ENCODE results near the gene NDFIP1.
A peak's percentile ranks its signal among the peaks of the same experiment; 100 is the strongest.
"Not testable (repeated sequence)": the region's sequence is repeated elsewhere in the genome, so short reads cannot be mapped to it uniquely, and the experiment has no call there.

The NDFIP1 gene

DNA sequence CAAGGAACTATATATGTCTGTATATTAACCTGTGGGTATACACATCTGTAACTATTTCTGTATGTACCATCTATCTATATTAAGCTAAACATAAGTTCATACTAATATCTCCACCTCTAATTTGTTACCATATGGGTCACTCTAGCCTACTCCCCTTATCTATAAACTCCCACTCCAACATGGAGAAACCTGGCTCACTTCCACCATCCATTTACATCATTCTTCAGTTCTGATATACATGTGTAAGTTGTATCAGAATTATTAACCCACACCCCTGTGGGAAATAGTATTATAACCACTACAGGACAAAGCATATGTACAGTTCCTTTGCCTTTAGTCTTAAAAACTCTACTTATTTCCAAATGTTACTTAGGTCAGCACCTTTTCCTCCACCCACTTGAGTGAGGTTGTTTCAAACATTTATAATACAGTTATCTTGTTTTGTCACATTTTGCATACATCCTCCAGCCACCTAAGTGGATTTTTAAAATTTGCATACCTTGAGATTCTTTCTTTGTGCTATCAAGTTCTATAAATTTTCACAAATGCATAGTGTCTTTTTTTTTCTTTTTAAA, 10.6 kb downstream of the NDFIP1 start:
- DNase-seq: no peak

DNA sequence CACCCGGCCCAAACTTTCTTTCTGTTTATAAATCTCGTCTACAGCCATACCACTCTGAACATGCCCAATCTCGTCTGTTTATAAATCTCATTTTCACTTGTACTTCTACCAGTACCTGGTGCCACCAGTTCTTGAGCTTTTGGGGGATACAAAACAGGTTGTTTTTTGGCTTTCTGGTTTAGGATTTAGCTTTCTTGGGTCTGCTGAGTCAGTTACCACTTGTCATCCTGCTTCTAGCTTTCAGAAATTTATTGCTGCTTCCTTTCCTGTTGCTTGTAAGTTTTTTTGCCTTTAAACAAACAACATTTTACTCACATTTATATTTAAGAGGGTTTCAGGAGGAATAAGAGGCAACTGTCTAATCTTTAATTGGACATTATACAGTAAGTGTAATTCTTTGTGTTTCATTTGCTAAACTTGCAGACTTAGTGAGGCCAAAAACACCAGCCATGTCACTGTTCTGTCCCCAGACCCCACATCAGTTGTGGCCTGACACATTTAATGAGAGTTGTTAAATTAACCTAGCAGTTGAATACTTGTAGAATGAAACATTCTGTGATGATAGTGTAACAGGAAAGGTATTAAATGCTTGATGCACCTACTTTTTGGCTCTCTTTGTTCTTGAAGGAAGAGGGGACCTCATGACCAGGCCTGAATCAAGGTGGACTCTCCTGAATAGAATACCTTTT, 11.8 kb downstream of the NDFIP1 start:
- no peak for DNase-seq

DNA sequence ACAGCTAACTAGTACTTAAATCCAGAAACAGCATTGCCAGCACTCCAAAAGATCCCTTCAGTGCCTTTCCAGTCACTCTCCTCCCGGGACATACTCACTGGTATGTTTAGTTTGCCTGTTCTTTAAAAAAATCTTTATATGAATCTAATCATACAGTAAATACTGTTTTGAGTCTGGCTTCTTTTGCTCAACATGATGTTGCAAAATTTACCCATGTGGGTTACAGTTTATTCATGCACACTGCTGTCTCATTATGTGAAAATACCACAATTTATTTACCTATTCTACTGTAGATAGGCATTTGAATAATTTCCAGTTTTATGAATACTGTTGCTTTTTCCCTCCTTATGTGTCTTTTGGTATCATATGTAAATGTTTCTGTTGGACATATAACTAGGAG, 13.5 kb downstream of the NDFIP1 start:
- DNase-seq: no peak

DNA sequence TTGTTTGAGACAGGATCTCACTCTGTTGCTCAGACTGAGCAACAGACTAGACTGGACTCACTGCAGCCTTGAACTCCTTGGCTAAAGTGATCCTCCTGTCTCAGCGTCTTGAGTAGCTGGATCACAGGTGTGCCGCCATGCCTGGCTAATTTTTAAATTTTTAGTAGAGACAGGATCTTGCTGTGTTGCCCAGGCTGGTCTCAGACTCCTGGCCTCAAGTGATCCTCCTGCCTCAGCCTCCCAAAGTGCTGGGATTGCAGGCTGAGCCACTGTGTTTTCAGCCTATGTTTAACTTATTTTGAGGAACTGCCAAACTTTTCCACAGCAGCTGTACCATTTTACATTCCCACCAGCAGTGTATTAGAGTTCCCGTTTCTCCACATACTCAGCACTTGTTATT, 16.8 kb downstream of the NDFIP1 start:
- no peak for DNase-seq

DNA sequence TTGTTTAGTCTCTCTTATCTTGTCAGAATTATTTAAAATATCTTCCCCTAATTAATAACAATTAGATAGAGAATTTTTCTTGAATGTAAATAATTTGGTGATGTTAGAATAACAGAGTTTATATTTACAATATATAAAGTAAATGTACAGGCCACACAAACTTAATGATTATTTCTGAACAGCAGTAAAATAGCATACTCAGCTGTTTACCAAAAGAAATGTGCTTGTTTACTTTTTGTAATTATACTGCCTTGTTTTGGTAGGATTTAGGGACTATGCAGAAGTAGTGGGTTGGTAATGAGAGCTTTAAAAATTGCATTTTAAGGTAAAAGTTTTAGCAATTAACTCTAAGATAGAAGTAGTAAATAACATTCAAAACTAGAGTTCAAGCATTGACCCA, 17.4 kb downstream of the NDFIP1 start:
- DNase-seq: no peak

DNA sequence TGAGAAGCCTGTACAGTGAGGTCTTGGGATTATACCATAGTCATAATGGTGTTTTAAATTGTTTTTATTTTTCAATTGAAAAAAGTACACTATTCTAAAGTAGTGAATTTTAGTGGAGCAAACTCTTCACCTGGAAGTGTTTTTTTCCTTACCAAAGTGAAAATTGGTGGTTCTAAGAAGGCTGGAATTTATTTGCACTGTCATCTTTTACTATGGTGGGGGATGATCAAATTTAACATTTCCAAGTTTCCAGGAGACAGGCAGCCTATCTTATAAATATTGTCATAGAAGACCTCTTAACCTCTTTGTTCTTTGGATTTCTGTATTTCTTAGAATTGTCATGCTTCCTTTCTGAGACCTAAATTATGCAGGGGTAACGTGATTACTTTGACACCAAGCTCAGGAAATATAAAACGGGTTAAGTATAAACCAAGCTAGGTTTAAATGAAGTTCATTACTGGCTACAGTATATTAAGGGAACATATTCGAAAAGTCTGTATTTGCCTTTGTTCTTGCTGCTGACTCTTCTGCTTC, 20.2 kb downstream of the NDFIP1 start:
- DNase-seq: no peak

DNA sequence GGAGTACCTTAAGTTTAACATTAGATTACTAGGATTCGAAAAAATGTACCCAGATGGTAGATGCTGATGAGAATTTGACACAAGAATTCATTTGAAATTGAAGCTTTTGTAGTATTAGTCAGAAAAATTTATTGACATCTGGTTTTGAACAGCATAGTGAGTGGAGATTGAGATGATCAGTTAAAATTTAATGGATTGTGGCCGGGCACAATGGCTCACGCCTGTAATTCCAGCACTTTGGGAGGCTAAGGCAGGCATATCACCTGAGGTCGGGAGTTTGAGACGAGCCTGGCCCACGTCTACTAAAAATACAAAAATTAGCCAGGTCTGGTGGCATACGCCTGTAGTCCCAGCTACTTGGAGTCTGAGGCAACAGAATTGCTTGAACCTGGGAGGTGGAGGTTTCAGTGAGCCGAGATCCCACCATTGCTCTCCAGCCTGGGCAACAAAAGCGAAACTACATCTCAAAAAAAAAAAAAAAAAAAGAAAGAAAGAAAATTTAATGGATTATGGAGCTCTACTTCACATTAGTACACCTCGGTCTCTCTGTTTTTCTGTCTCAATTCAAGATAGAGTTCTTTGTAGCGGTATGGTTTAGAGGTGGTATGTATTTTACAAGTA, 21.0 kb downstream of the NDFIP1 start:
- DNase-seq: no peak

DNA sequence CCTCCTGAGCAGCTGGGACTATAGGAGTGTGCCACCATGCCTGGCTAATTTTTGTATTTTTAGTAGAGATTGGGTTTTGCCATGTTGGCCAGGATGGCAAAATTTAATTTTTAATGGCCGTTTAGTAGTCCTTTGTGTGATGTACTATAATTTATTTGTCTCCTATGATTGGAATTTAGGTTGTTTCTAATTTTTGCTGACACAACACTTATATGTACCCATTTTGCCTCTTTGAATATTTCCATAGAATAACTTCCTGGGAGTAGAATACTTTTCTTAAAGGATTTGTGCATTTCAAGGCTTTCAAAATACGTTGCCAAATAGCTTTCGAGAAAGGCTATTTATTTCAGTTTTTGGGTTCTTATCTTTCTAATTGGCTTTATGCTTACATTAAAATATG, 22.8 kb downstream of the NDFIP1 start:
- DNase-seq: no peak

DNA sequence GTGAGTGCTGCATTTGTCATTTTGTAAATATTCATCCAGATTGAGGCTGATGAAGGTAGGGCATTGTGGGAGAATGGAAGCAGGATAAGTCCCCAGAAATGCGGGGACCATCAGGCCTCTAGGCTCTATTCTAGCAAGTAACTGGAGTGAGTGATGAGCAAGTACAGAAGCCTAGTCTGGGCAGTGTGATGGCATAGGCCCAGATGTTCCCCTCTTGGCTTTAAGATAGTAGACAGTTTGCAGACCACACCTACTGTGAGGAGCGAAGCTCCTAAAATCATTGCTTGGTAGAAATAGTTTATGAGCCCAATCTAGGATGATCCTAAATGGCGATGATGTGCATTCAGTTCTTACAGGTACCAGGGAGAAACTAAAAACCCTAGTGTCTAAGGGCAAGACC, 24.3 kb downstream of the NDFIP1 start:
- DNase-seq: no peak

DNA sequence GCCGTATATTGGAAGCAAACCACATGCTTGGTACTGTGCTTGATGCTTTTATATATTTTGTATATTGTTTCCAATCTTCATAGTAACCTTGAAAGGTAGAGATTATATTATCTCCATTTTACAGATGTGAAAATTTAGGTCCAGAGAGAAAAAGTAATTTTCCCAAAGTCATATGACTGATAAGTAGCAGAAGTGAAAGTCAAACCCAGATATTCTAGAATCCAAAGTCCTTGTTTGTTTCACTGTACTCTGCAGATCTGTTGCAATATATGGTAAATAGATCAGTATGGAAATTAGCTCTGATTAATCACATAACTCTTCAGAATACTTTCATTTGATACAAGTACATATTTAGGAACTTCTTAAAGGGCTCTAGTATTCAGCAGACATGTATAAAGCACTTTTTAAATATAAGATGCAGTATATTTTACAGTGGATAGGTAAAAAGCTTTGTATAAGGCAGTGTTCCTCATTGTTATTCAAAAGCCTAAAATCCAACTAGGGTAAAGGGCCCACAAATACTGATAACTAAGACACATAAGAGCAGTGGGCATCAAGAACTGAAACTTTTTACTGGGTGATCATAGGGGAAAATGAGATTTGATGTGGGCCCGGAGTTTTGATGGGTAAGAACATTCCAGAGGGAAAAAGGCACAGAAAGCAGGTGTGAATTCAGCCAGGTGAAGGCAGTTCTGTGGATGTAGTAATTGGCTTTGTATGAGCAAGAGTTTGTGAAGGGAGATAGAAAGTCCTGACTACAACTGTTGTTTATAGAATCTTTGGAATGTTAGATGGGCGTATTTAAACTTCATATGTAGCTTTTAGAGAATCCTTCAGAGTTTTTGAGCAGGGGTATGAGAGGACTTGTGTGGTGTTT, 25.0 kb downstream of the NDFIP1 start:
- DNase-seq: no peak

DNA sequence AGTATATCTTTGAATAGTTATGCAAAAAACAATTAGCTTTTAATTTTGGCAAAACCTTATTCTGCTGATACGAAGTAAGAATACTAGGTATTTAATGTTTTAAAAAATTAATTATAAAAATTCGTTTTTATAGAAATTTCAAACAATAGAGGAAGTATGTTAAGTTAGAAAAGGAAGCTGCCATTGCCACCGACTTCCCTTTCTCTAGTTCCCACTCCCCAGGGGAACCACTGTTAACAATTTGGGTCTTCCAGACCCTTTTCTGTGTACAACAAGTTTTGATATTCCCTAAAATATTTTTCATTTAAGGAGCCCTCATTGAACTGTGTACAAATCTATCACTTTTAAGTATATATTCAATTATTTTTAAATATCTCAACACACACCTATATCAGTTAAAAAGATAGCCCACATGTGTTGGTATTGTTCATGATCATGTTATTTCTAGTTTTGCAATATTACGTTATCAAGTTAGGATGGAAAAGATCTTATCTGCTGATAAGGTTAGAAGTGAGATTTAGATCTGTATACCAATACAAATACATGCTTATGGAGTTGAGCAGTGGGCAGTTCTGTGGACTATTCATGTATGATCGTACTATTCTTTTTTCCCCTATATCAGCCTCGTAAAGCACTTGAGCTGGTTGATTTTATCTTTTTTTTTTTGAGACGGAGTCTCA, 25.9 kb downstream of the NDFIP1 start:
- no peak for DNase-seq

DNA sequence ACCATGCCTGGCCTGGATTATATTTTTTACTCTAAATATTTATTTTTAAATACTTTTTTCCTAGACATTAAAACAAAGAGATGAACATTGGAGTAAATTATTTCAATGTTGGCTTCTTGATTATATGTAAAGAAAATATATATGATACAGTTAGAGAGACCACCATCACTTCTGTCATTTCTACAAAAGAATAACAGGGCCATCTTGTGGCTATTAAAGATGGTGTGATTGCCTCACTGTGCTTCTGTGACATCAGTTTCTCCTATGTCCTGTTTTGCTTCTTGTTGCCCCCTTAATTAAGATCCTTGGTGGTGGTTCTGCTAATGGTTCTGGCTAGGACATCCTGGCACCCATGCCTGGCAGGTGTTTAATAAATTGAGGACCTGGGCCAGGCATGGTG, 32.9 kb downstream of the NDFIP1 start:
- DNase-seq: no peak

DNA sequence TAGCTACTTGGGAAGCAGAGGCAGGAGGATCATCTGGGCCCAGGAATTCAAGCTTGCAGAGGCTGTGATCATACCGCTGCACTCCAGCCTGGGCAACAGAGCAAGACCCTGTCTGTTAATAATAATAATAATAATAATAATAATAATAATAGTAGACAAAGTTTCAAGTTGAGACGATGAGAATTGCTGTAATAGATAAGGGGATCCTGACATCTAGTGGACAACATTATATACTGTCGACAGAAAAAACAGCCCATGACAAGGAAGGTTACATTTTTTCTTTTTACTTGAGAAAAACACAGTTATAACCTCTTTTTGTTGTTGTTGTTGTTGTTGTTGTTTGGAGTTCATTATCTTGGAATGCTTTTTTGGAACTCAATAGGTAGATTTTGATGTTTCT, 35.3 kb downstream of the NDFIP1 start:
- DNase-seq: peak in 1 of 5 donors; percentile 24

DNA sequence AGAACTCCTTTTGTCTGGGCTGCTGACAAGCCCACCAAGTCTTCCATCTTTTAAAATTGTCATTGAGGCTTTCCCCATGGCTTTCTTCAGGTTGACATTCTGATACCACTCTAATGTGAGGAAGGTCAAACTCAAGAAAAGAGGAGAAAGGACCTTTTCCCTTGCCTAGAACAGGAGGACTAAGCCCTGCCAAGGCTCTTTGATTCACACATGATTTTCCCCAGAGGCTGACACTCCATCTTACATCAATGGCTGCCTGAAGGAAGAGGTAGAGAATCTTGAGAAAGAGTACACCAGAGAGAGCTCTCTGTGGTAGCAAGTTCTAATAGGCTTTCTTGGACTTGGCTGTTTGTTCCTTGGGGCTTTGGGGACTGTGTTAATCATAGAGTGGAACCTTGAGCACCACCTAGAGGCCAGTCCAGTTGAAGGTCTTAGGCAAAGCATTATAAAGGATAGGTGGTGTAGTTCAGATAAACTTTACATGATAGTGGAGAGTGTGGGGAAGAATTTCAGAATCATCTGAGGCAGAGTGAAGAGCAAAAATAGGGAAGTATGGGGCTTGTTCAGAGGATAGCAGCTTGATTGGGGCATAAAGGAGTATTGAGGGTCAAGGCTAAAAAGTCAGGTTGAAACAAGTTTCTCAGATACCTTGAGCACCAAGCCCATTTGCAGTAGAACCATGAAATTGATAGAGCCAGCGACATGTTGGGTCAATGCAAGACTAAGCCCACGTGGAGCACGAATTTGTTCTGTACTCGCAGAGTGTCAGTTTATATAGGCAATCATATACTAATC, 36.7 kb downstream of the NDFIP1 start:
- peak in 4 of 5 donors; percentile 11 to 66 (median 42) for DNase-seq

DNA sequence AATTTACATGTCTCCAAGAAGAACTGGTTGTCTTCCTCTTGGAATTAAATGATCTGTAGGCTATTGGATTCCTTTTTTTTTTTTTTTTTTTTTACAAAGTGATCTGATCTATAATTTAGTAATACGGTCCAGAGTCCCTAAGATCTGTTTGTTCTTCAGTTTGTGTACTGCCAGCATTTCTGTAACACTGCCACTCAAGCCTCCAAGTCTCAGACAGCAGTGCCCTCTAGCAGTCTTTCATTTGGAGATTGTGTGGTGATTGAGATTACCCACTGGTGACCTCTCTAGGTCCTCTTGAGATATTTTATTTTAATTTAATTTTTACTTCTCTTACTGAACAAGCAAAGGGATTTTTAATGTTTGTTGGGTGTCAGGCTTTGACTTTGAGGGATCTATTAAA, 40.8 kb downstream of the NDFIP1 start:
- no peak for DNase-seq

DNA sequence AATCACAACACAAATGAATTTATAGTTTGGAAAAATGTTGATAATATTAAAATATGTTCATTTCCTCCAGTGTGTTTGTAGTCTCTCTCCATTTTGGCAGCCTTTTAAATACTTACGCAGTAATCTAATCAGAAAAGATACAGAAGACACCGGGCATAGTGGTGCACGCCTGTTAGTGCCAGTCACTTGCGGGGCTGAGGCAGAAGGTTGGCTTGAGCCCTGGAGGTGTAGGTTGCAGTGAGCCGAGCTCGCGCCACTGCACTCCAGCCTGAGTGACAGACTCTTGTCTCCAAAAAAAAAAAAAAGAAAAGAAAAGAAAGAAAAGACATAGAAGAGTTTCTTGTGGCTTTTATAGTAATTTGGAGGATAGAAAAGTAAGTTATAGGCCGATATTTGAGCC, 41.9 kb downstream of the NDFIP1 start:
- DNase-seq: no peak

DNA sequence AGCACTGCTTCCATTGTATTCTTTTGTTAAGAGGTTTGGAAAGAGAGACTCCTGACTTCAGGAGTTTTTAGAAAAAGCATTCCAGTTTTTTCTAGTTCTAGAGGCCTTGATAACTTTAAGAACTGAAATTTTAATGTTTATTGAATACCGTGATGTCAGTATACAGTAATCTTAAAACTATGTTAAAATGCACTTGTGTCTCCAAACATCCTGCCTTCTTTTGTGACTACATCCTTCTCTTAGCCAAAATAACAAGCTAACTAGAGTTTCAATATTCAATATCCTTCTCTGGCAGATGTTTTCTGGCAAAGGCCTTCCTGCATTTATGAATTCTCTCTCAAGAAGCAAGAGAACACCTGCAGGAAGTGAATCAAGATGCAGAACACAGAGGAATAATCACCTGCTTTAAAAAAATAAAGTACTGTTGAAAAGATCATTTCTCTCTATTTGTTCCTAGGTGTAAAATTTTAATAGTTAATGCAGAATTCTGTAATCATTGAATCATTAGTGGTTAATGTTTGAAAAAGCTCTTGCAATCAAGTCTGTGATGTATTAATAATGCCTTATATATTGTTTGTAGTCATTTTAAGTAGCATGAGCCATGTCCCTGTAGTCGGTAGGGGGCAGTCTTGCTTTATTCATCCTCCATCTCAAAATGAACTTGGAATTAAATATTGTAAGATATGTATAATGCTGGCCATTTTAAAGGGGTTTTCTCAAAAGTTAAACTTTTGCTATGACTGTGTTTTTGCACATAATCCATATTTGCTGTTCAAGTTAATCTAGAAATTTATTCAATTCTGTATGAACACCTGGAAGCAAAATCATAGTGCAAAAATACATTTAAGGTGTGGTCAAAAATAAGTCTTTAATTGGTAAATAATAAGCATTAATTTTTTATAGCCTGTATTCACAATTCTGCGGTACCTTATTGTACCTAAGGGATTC, 43.1 kb downstream of the NDFIP1 start:
- peak; percentile 16 to 63 (median 47) for DNase-seq

DNA sequence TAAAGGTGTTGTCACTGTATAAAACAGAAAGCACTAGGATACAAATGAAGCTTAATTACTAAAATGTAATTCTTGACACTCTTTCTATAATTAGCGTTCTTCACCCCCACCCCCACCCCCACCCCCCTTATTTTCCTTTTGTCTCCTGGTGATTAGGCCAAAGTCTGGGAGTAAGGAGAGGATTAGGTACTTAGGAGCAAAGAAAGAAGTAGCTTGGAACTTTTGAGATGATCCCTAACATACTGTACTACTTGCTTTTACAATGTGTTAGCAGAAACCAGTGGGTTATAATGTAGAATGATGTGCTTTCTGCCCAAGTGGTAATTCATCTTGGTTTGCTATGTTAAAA, 43.8 kb downstream of the NDFIP1 start:
- DNase-seq: no peak

DNA sequence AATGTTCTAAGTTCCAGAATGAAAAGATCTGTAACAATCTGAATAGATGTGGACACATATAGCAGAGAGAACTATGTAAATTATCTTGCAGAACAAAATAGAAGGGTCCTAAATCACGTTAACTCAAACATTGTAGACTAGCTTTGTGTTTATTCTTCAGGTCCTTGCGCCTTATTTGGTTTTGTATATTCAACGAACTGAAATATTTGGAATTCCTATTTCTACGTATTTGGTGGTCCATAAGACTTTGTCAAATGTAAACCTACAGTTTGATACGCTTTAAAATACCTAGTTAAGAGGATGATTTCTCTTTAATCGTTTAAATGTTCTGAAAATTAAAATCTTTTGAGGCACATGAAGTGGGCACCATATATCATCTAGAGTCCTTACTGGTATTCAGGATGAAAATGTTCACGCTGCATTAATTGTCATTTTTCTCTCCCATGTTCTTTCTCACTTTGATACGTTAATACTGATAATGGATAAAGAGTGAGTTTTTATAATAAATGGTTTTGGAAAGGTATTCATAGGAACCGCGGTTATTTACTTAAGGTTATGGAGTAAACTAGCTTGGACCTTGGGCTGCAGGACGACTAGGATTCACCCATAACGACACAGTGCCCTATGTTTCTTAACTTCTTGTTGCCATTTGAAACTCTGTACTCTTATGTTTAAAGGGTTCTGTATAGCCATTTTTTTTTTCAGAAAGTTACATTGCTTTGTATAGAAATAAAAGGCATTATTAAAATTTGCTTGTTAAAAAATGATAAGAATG, 45.3 kb downstream of the NDFIP1 start:
- no peak for DNase-seq

DNA sequence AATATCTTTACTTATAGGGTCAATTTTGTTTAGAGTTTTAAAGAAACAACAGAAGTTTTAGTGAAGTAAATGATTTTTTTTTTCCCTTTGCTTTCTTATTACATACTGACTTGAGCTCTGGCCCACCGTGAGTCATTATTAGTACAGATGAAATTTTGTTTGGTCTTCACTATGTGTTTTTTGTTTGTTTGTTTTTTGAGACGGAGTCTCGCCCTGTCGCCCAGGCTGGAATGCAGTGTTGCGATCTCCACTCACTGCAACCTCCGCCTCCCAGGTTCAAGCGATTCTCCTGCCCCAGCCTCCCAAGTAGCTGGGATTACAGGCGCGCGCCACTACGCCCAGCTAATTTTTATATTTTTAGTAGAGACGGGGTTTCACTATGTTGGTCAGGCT, 45.9 kb downstream of the NDFIP1 start:
- not testable (repeated sequence) for DNase-seq
